Subcutaneous abdominal adipose tissue (tissue), 5 donors: Measurements from ENCODE around the gene SNTG2.

Experiments
- H3K27ac ChIP-seq: one replicate; pipeline ENCODE4 v1.7.0; 2013; ENCODE audit warnings: low read depth, mild to moderate bottlenecking, inconsistent platforms, low read length, moderate library complexity
- H3K27me3 ChIP-seq, 5 donors: one replicate each; pipeline ENCODE4 v1.7.0; 2013; ENCODE audit warnings: low read length in 5 of 5, inconsistent platforms in 1 of 5; ENCODE audit not compliant: control insufficient read depth in 5 of 5, insufficient read depth in 4 of 5
- H3K36me3 ChIP-seq, 5 donors: one replicate each; pipeline ENCODE4 v1.7.0; 2013; ENCODE audit warnings: low read length in 5 of 5; ENCODE audit not compliant: control insufficient read depth in 5 of 5, insufficient read depth in 5 of 5
- H3K4me1 ChIP-seq, 5 donors: one replicate each; pipeline ENCODE4 v1.7.0; 2013; ENCODE audit warnings: low read length in 5 of 5, mild to moderate bottlenecking in 3 of 5, moderate library complexity in 1 of 5; ENCODE audit not compliant: control insufficient read depth in 5 of 5, insufficient read depth in 5 of 5
- H3K4me3 ChIP-seq, 5 donors: one replicate each; pipeline ENCODE4 v1.7.0; 2013; ENCODE audit warnings: low read length in 5 of 5, low read depth in 1 of 5
- H3K9ac ChIP-seq, 5 donors: one replicate each; pipeline ENCODE4 v1.7.0; 2013; ENCODE audit warnings: low read length in 5 of 5, mild to moderate bottlenecking in 4 of 5, moderate library complexity in 3 of 5
- H3K9me3 ChIP-seq, 5 donors: one replicate each; pipeline ENCODE4 v1.7.0; 2013; ENCODE audit warnings: low read length in 5 of 5; ENCODE audit not compliant: control insufficient read depth in 5 of 5
- donor health status: healthy.
- donor health status: healthy.
- donor health status: healthy.
- donor health status: healthy.
- donor health status: healthy.

The SNTG2 gene

GRCh38 chr2:925711-926110 is 24.9 kb upstream of the SNTG2 start:
- Histone ChIP-seq H3K4me3 (no peak overlapping the region), H3K27ac (no peak overlapping the region), H3K4me1 (peaks cover 0 to 5% (median 0%) of the 10 kb centered on the region in 5 donors), H3K36me3 (no peaks in the 10 kb centered on the region), H3K9ac (no peak overlapping the region), H3K27me3 (peaks cover 0 to 5% (median 3%) of the 10 kb centered on the region in 5 donors), H3K9me3 (no peaks in the 10 kb centered on the region)

DNA sequence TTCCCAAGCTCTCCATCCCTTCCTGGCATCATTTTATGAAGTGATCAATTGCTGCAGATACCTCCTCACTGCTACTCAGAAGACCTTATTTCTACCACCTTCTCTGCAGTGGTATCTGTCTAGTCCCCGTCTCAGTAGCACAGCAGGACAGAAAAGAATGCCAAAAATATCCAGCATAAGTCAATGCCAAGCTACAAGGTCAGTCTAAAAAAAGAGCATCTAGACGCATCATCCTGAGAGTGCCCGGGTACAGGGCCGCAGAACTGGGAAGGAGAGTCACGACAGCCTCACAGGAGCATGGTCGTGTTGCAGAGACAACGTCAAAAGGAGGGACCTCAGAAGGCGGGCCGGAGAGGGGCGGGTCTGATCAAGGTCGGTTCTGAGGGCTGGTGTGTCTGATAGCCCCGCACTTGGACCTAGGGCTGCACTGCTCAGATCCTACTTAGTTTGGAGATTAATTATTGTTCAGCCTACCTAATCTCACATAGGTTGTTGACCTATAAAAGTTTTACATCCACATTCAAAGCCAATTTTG is 24.3 kb upstream of the SNTG2 start:
- H3K4me1 ChIP-seq: peaks cover 0 to 6% (median 0%) of the 10 kb centered on the region in 5 donors
- H3K9me3 ChIP-seq: no peaks in the 10 kb centered on the region
- no peak overlapping the region for H3K4me3 ChIP-seq
- H3K9ac ChIP-seq: no peak overlapping the region
- no peak overlapping the region for H3K27ac ChIP-seq
- peaks cover 0 to 5% (median 2%) of the 10 kb centered on the region in 5 donors for H3K27me3 ChIP-seq
- no peaks in the 10 kb centered on the region for H3K36me3 ChIP-seq

- no peaks in the 10 kb centered on the region for H3K9me3 ChIP-seq
Measured at GRCh38 chr2:926896-927295, 23.8 kb upstream of the SNTG2 start.

GRCh38 chr2:929011-929735 is 21.5 kb upstream of the SNTG2 start:
- H3K4me1 ChIP-seq: peaks cover 0 to 6% (median 0%) of the 10 kb centered on the region in 5 donors
- no peaks in the 10 kb centered on the region for H3K36me3 ChIP-seq
- H3K27ac ChIP-seq: no peak overlapping the region
- peaks cover 0 to 6% (median 2%) of the 10 kb centered on the region in 5 donors for H3K27me3 ChIP-seq
- no peak overlapping the region for H3K9ac ChIP-seq
- H3K9me3 ChIP-seq: no peaks in the 10 kb centered on the region
- H3K4me3 ChIP-seq: no peak overlapping the region

More at GRCh38 chr2:926896-927295, 23.8 kb upstream of the SNTG2 start:
- Histone ChIP-seq H3K4me3 (no peak overlapping the region), H3K36me3 (no peaks in the 10 kb centered on the region), H3K27ac (no peak overlapping the region), H3K9ac (no peak overlapping the region), H3K27me3 (peaks cover 0 to 5% (median 2%) of the 10 kb centered on the region in 5 donors), H3K4me1 (peaks cover 0 to 6% (median 0%) of the 10 kb centered on the region in 5 donors)

- Histone ChIP-seq H3K27me3 (peaks cover 0 to 6% (median 2%) of the 10 kb centered on the region in 5 donors), H3K27ac (no peak overlapping the region), H3K9ac (no peak overlapping the region), H3K9me3 (no peaks in the 10 kb centered on the region), H3K4me1 (peaks cover 0 to 6% (median 0%) of the 10 kb centered on the region in 5 donors), H3K36me3 (no peaks in the 10 kb centered on the region), H3K4me3 (no peak overlapping the region)
Measured at GRCh38 chr2:929925-930324, 20.7 kb upstream of the SNTG2 start.

DNA sequence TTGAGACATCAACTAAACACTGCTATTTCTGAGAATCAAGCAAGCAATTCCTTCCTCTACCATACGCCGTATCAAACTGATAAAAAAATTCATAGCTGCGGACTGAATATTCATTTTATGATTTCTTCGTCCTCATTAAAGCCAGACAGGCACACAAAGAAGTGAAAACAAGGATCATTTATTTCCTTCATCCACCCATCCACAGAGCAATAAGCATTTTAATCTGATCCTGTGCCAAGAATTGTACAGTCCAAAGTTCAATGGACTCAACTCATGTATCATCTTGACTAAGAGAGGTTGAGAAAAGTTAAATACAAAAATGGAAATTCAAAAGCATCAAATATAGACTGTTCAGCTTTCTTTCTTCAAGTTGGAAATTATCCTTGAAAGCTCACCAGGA is 19.7 kb upstream of the SNTG2 start:
- Histone ChIP-seq H3K9ac (no peak overlapping the region), H3K4me3 (no peak overlapping the region), H3K27ac (no peak overlapping the region), H3K27me3 (peaks cover 0 to 4% (median 0%) of the 10 kb centered on the region in 5 donors), H3K36me3 (no peaks in the 10 kb centered on the region), H3K4me1 (peaks cover 0 to 6% (median 2%) of the 10 kb centered on the region in 5 donors), H3K9me3 (no peaks in the 10 kb centered on the region)

- Histone ChIP-seq H3K4me1 (peaks cover 0 to 8% (median 5%) of the 10 kb centered on the region in 5 donors), H3K4me3 (no peak overlapping the region), H3K27ac (no peak overlapping the region), H3K9me3 (no peaks in the 10 kb centered on the region), H3K36me3 (no peaks in the 10 kb centered on the region), H3K27me3 (peaks cover 0 to 6% (median 2%) of the 10 kb centered on the region in 5 donors), H3K9ac (no peak overlapping the region)
Measured at GRCh38 chr2:932320-933115, 18.1 kb upstream of the SNTG2 start.

DNA sequence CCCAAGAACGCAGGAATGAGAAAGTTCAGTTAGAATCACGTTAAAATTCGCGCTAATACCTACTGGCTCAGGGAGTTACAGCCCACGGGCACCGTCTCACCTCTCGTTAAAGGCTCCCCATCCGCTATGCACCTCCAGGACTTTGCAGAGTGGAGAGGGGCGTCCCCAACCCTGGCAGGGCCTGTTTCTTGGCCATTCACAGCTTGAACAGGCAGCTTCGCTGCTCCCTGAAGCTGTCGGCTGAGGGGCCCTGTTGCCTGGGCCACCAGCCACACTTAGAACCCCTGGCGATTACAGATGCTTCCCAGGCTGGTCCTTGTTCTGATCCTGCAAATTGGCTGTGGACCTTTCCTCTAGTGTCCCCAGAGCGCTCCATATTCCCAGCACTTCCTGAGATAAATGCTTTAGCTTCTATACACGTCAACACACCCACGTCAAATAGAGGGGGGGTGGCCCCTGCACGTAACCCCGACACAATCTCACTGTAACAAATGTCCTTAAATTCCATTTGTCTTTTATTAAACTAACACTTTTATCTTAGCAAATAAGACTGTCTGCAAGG is 16.8 kb upstream of the SNTG2 start:
- H3K9me3 ChIP-seq: no peaks in the 10 kb centered on the region
- H3K4me1 ChIP-seq: peaks cover 0 to 8% (median 5%) of the 10 kb centered on the region in 5 donors
- H3K27me3 ChIP-seq: peaks cover 0 to 6% (median 2%) of the 10 kb centered on the region in 5 donors
- no peak overlapping the region for H3K27ac ChIP-seq
- no peaks in the 10 kb centered on the region for H3K36me3 ChIP-seq
- H3K9ac ChIP-seq: no peak overlapping the region
- no peak overlapping the region for H3K4me3 ChIP-seq

DNA sequence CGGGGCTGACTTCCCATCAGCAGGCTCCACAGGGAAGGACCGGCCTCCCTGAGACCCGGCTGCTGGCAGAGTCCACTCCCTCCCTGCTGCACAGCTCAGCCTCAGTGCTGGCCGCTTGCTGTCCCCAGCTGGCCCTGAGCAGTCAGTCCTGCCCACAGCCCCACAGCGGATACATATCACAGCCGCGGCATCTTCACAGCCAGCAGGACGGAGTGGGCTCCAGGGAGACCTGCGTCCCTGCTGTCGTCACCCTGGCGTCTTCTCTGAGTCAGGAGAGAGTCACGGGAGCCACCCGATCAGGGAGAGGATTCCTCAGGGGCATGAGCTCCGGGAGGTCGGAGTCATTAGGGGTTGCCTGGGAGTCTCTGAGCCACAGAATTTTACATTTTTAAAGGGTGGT is 13.1 kb upstream of the SNTG2 start:
- no peak overlapping the region for H3K27ac ChIP-seq
- peak overlapping the region in 1 of 5 donors; percentile 8 for H3K9ac ChIP-seq
- no peaks in the 10 kb centered on the region for H3K36me3 ChIP-seq
- H3K4me3 ChIP-seq: no peak overlapping the region
- H3K9me3 ChIP-seq: no peaks in the 10 kb centered on the region
- H3K4me1 ChIP-seq: peaks cover 0 to 8% (median 0%) of the 10 kb centered on the region in 5 donors
- peaks cover 0 to 12% (median 3%) of the 10 kb centered on the region in 5 donors for H3K27me3 ChIP-seq
